NCI-H1048 (cell line): ENCODE results near the gene DCC.

Source experiments
- DNase-seq: peaks from one replicate; lab custom pipeline; 2025; lab: John Stamatoyannopoulos, UW

The DCC gene

DNA sequence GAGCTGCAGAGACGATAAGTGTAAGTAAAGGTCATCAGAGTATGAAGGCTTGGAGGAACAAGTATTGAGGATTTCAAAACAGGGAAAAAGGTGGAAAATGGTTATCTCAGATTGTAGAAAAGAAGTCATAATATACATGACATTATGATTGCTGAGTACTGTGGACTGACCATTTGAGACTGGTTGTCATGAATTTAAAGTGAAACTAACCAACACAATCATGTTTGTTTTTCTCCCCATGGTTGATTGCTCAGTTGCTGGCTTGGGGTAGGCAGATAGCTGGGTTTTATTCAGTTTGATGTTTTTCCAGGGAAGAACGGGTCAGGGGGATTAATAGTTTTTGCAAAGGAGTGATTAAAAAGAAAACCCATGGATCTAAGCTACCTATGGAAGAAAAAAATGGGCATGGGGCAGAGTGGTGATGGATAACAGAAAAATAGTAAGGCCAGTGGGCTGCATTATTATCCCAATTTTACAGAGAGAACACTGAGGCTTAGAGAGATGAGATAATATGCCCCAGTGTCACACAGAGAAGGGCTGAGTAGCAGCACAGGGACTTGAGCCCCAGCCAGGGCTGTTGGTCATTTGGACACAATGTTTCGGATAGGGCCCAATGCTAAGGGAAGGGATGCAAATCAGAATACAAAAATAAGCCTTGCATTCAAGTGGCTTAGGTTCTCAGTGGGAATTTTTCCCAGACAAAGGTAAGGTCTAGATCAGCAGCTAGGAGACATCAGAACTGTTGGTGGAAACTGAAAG is 885.7 kb downstream of the DCC start:
- DNase-seq, result no peak

GRCh38 chr18:53234610-53235009 is 894.6 kb downstream of the DCC start:
- no peak for DNase-seq

GRCh38 chr18:53241161-53241560 is 901.2 kb downstream of the DCC start:
- DNase-seq, result no peak

- no peak for DNase-seq
These were observed 913.8 kb downstream of the DCC start for GRCh38 chr18:53253789-53254188.

DNA sequence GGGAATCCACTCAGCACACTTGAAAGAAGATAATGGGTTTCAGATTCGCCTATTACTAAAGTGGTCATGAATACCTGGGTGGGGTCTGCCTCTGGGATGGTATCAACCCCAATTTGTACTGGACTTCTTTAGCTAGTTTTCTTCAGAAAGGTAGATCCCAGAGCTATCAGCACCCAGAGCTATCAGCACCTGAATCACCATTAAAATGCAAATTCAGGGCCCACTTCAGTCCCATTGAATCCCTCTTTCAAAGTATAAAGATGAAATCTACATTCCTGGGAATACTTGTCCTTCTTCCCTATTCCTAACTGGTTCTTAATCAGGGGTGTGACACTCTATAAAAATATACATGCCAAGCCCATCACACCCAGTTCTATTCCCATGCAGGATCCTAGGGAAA is 914.3 kb downstream of the DCC start:
- DNase-seq, result no peak

GRCh38 chr18:53261241-53261640 is 921.2 kb downstream of the DCC start:
- no peak for DNase-seq

DNA sequence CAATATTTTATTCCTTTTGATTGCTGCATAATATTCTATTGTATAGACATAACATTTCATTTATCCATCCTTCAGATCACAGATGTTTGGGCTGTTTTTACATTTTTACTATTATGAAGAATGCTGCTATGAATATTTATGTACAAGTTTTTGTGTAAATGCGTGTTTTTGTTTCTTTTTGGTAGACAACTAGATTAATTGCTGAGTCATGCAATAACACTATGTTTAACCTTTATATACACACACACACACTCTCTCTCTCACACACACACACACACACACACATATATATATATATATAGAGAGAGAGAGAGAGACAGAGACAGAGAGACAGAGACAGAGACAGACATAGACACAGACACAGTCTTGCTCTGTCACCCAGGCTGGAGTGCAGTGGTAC is 926.9 kb downstream of the DCC start:
- DNase-seq, result no peak

- DNase-seq, result no peak
These were observed 928.5 kb downstream of the DCC start for GRCh38 chr18:53268455-53268854.

GRCh38 chr18:53281406-53281805 is 941.4 kb downstream of the DCC start:
- no peak for DNase-seq

- no peak for DNase-seq
These were observed 943.7 kb downstream of the DCC start for GRCh38 chr18:53283708-53284107.

DNA sequence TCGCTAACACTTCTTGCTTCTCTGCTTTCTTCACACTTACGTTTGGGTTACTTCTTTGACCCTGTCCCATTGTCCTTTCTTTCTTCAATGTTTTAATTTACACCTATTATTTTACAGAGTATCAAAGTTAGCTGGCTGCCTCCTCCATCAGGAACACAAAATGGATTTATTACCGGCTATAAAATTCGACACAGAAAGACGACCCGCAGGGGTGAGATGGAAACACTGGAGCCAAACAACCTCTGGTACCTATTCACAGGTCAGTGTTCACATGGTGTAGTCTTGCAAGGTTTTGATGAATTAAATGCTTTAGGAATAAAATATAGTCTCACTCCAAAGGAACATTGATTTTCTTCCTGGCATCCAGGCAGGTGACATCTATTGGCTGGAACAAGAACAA is 965.5 kb downstream of the DCC start:
- DNase-seq, result no peak

DNA sequence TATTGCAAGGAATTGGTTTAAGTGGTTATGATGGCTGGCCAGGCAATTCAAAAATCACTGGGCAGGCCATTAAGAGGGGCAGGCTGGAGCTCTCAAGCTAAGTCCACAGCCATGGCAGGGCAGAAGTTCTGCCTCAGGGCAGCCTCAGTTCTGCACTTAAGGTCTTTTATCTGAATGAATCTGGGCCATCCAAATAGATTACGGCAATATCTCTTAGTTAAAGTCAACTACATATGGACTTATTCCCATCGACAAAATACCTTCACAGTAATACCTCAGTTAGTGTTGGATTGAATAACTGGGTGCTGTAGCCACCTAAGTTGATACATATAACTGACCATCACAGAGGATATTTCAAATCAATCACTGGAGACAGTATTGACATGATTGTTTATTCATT is 979.6 kb downstream of the DCC start:
- no peak for DNase-seq

DNA sequence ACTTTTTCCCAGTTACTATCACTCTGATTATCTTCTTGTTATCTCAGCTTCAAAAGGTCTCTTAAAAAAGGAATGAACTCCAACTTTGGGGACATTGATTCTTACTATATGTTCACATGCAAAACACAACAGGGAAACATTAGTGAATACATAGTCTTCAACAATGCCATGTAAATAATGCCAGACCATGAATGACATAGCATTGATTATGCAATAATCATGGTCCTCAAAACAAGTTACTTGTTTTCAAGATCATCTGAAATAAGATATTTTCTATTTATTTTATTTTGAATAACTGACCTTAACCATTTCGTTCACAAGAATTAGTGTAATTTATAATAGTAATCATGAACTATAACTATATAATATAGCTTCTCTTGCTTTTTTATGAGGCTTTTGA is 982.2 kb downstream of the DCC start:
- DNase-seq, result no peak

GRCh38 chr18:53324353-53324752 is 984.4 kb downstream of the DCC start:
- DNase-seq, result no peak

GRCh38 chr18:53360501-53361443 is 1020.8 kb downstream of the DCC start:
- no peak for DNase-seq

GRCh38 chr18:53375621-53376020 is 1035.6 kb downstream of the DCC start:
- DNase-seq, result no peak

DNA sequence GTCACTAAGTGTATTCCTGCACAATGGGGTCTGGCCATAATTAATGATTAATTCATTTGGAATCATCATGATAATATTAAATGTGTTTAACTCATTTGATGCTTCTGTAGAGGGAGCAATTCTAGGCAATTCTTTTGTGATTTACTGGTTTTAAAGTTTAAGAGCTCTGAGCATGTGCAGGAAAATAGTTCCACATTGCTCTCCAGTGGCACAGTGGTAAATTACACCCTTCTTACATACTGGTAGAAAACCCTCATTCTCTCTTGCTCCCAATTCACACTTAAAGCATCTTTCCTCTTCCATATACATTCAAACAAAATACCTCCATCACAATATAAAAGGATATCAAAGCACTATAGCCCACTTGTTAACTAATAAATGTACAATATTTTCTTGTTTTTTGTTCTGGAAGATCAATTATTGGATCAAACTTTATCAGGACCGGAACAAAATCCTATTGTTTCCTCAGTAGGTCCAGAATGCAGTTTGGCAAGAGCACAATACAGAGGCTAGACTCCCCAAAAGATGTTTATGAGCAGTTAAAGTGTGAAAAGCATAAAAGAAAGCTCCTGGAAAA is 1040.2 kb downstream of the DCC start:
- no peak for DNase-seq

- no peak for DNase-seq
These were observed 1042.9 kb downstream of the DCC start for GRCh38 chr18:53382870-53383269.

GRCh38 chr18:53385889-53386288 is 1045.9 kb downstream of the DCC start:
- DNase-seq, result no peak

DNA sequence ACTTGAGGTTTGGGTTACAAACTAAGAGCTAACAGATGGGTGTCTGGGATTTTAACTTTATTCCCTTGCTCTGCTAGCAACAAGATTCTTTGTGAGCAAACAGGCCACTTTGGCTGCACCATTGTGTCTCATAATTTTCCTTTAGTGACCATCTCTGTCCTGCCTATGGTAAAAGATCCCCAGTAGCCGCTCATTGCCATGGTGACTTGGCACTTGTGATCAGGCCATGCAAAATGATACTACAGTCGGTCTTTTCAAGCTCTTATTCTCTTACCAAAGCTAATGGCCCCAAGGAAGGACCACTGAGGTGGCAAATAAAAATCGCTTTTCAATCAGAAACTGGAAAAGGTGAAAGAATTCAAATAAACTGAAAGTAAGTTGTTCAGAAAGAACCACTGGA is 1047.6 kb downstream of the DCC start:
- no peak for DNase-seq

- DNase-seq, result no peak
These were observed 1062.7 kb downstream of the DCC start for GRCh38 chr18:53402670-53403069.

GRCh38 chr18:53408271-53408670 is 1068.3 kb downstream of the DCC start:
- no peak for DNase-seq

- DNase-seq, result no peak
These were observed 1071.5 kb downstream of the DCC start for GRCh38 chr18:53411511-53411910.
